ENCODE results near the gene EIF4B. TPM values are rescaled to one million over a fixed set of nuclear protein-coding genes. Genes with fewer than 3 reads are reported as not detected.

Gene EIF4B
- total and polyA plus RNA-seq, 3 experiments from 2014 or later = 114 to 660 (median 644) TPM

- Histone ChIP-seq H3K27me3 (ENCODE audit: insufficient read depth, low read length, poor library complexity, severe bottlenecking) (no peaks in the 10 kb centered on the region), H3K9me3 (ENCODE audit: low read length) (no peaks in the 10 kb centered on the region), H3K36me3 (ENCODE audit: insufficient read depth, low read length) (no peaks in the 10 kb centered on the region), H3K4me3 (ENCODE audit: low read length) (no peak overlapping the region), H3K4me1 (ENCODE audit: insufficient read depth, low read length) (peaks cover 7% of the 10 kb centered on the region), H3K27ac (ENCODE audit: low read depth, low read length) (no peak overlapping the region)
- no peaks in the 10 kb centered on the region for H3K27me3 Mint-ChIP-seq
- H3K9me3 Mint-ChIP-seq = no peaks in the 10 kb centered on the region
- peaks cover 0 to 2% (median 0%) of the 10 kb centered on the region in 3 donors for H3K36me3 Mint-ChIP-seq
- POLR2A ChIA-PET = interaction anchor here (0.5 kb wide), 1 partner anchor 18 kb away, joined by 5 read pairs; no protein-coding TSS in a partner anchor
- no peak overlapping the region for H3K4me3 Mint-ChIP-seq
- peaks cover 10 to 17% (median 13%) of the 10 kb centered on the region in 3 donors for H3K4me1 Mint-ChIP-seq
- peak overlapping the region in 1 of 8 donors; percentile 68 for H3K27ac Mint-ChIP-seq
- DNase-seq = no peak
- CTCF ChIA-PET = interaction anchor here (1.1 to 7.0 kb wide), 4 partner anchors 9 to 46 kb away, joined by 4 to 70 read pairs (median 6); partner anchors contain the start of gene EIF4B
Observed at GRCh38 chr12:53052419-53053217, 46.4 kb downstream of the EIF4B start.

- Mint-ChIP-seq H3K4me3 (peak overlapping the region; percentile 89 to 96 (median 93)), H3K27ac (peak overlapping the region; percentile 84 to 98 (median 92)), H3K36me3 (peaks cover 0 to 2% (median 0%) of the 10 kb centered on the region in 3 donors), H3K4me1 (peaks cover 10 to 15% (median 12%) of the 10 kb centered on the region in 3 donors), H3K27me3 (no peaks in the 10 kb centered on the region), H3K9me3 (no peaks in the 10 kb centered on the region)
- Histone ChIP-seq H3K4me3 (ENCODE audit: low read length) (peak overlapping the region; percentile 86), H3K27ac (ENCODE audit: low read depth, low read length) (peak overlapping the region; percentile 55), H3K4me1 (ENCODE audit: insufficient read depth, low read length) (peaks cover 7% of the 10 kb centered on the region), H3K9me3 (ENCODE audit: low read length) (no peaks in the 10 kb centered on the region), H3K36me3 (ENCODE audit: insufficient read depth, low read length) (no peaks in the 10 kb centered on the region), H3K27me3 (ENCODE audit: insufficient read depth, low read length, poor library complexity, severe bottlenecking) (no peaks in the 10 kb centered on the region)
- peak; percentile 44 to 75 (median 56) for DNase-seq
- POLR2A ChIA-PET = interaction anchor here (0.7 to 1.9 kb wide), 4 partner anchors 25 to 46 kb away, joined by 3 to 11 read pairs (median 8); partner anchors contain the start of gene SPRYD3
- CTCF ChIA-PET = interaction anchor here (0.7 to 7.0 kb wide), 12 partner anchors 10 to 307 kb away, joined by 3 to 70 read pairs (median 4); partner anchors contain the start of genes AAAS, EIF4B, SOAT2 and SPRYD3
Observed at GRCh38 chr12:53053218-53054111, 47.2 kb downstream of the EIF4B start.

- H3K9me3 Mint-ChIP-seq = no peaks in the 10 kb centered on the region
- H3K27me3 ChIP-seq (ENCODE audit: insufficient read depth, low read length, poor library complexity, severe bottlenecking) = no peaks in the 10 kb centered on the region
- peak overlapping the region; percentile 86 for H3K4me3 ChIP-seq (ENCODE audit: low read length)
- H3K27me3 Mint-ChIP-seq = no peaks in the 10 kb centered on the region
- H3K36me3 Mint-ChIP-seq = peaks cover 0 to 2% (median 0%) of the 10 kb centered on the region in 3 donors
- CTCF ChIA-PET = interaction anchor here (0.7 to 7.0 kb wide), 11 partner anchors 11 to 306 kb away, joined by 3 to 70 read pairs (median 5); partner anchors contain the start of genes AAAS, EIF4B, SOAT2 and SPRYD3
- peak overlapping the region; percentile 55 for H3K27ac ChIP-seq (ENCODE audit: low read depth, low read length)
- POLR2A ChIA-PET = interaction anchor here (0.7 to 1.9 kb wide), 5 partner anchors 9 to 45 kb away, joined by 3 to 11 read pairs (median 7); partner anchors contain the start of gene SPRYD3
- H3K36me3 ChIP-seq (ENCODE audit: insufficient read depth, low read length) = no peaks in the 10 kb centered on the region
- peak; percentile 91 to 96 (median 92) for DNase-seq
- peak overlapping the region; percentile 84 to 98 (median 92) for H3K27ac Mint-ChIP-seq
- no peaks in the 10 kb centered on the region for H3K9me3 ChIP-seq (ENCODE audit: low read length)
- peak overlapping the region; percentile 89 to 96 (median 93) for H3K4me3 Mint-ChIP-seq
- H3K4me1 ChIP-seq (ENCODE audit: insufficient read depth, low read length) = peaks cover 7% of the 10 kb centered on the region
- peaks cover 10 to 15% (median 12%) of the 10 kb centered on the region in 3 donors for H3K4me1 Mint-ChIP-seq
Observed at GRCh38 chr12:53054112-53054878, 48.0 kb downstream of the EIF4B start.

GRCh38 chr12:53055471-53056266 is 49.4 kb downstream of the EIF4B start:
- no peaks in the 10 kb centered on the region for H3K27me3 Mint-ChIP-seq
- no peaks in the 10 kb centered on the region for H3K36me3 ChIP-seq (ENCODE audit: insufficient read depth, low read length)
- H3K27me3 ChIP-seq (ENCODE audit: insufficient read depth, low read length, poor library complexity, severe bottlenecking) = no peaks in the 10 kb centered on the region
- peak overlapping the region in 2 of 8 donors; percentile 43 to 63 for H3K27ac Mint-ChIP-seq
- H3K4me1 ChIP-seq (ENCODE audit: insufficient read depth, low read length) = peaks cover 7% of the 10 kb centered on the region
- DNase-seq = no peak
- ChIA-PET CTCF (interaction anchor here (1.5 to 7.0 kb wide), 3 partner anchors 9 to 43 kb away, joined by 6 to 70 read pairs (median 6); no protein-coding TSS in a partner anchor), POLR2A (interaction anchor here (1.9 kb wide), 2 partner anchors 10 to 23 kb away, joined by 6 to 11 read pairs; partner anchors contain the start of gene SPRYD3)
- no peaks in the 10 kb centered on the region for H3K9me3 Mint-ChIP-seq
- peaks cover 10 to 15% (median 12%) of the 10 kb centered on the region in 3 donors for H3K4me1 Mint-ChIP-seq
- no peaks in the 10 kb centered on the region for H3K9me3 ChIP-seq (ENCODE audit: low read length)
- no peak overlapping the region for H3K4me3 ChIP-seq (ENCODE audit: low read length)
- H3K4me3 Mint-ChIP-seq = peak overlapping the region in 6 of 7 donors; percentile 41 to 88 (median 58)
- H3K27ac ChIP-seq (ENCODE audit: low read depth, low read length) = no peak overlapping the region
- peaks cover 0 to 2% (median 0%) of the 10 kb centered on the region in 3 donors for H3K36me3 Mint-ChIP-seq

- Mint-ChIP-seq H3K9me3 (no peaks in the 10 kb centered on the region), H3K4me3 (peak overlapping the region in 2 of 7 donors; percentile 10 to 50), H3K36me3 (peaks cover 0 to 2% (median 0%) of the 10 kb centered on the region in 3 donors), H3K4me1 (peaks cover 10 to 15% (median 14%) of the 10 kb centered on the region in 3 donors), H3K27me3 (no peaks in the 10 kb centered on the region), H3K27ac (peak overlapping the region in 3 of 8 donors; percentile 20 to 39 (median 38))
- Histone ChIP-seq H3K4me3 (ENCODE audit: low read length) (no peak overlapping the region), H3K27ac (ENCODE audit: low read depth, low read length) (no peak overlapping the region), H3K36me3 (ENCODE audit: insufficient read depth, low read length) (no peaks in the 10 kb centered on the region), H3K4me1 (ENCODE audit: insufficient read depth, low read length) (peaks cover 7% of the 10 kb centered on the region), H3K27me3 (ENCODE audit: insufficient read depth, low read length, poor library complexity, severe bottlenecking) (no peaks in the 10 kb centered on the region), H3K9me3 (ENCODE audit: low read length) (no peaks in the 10 kb centered on the region)
- POLR2A ChIA-PET = no interaction called here
- DNase-seq = no peak
- CTCF ChIA-PET = interaction anchor here (1.5 to 7.0 kb wide), 2 partner anchors 9 kb away, joined by 6 to 70 read pairs; no protein-coding TSS in a partner anchor
Observed at GRCh38 chr12:53056296-53056695, 50.0 kb downstream of the EIF4B start.

GRCh38 chr12:53056901-53057300 is 50.6 kb downstream of the EIF4B start:
- ChIA-PET CTCF (interaction anchor here (2.0 to 7.0 kb wide), 2 partner anchors 9 kb away, joined by 5 to 70 read pairs; no protein-coding TSS in a partner anchor), POLR2A (interaction anchor here (0.9 kb wide), 1 partner anchor 23 kb away, joined by 5 read pairs; the partner anchor contains the start of gene SPRYD3)
- no peak for DNase-seq
- no peaks in the 10 kb centered on the region for H3K27me3 Mint-ChIP-seq
- peaks cover 10 to 16% (median 15%) of the 10 kb centered on the region in 3 donors for H3K4me1 Mint-ChIP-seq
- H3K4me1 ChIP-seq (ENCODE audit: insufficient read depth, low read length) = peaks cover 7% of the 10 kb centered on the region
- H3K9me3 ChIP-seq (ENCODE audit: low read length) = no peaks in the 10 kb centered on the region
- H3K27ac ChIP-seq (ENCODE audit: low read depth, low read length) = no peak overlapping the region
- H3K4me3 Mint-ChIP-seq = no peak overlapping the region
- H3K36me3 ChIP-seq (ENCODE audit: insufficient read depth, low read length) = no peaks in the 10 kb centered on the region
- peaks cover 0 to 2% (median 0%) of the 10 kb centered on the region in 3 donors for H3K36me3 Mint-ChIP-seq
- no peak overlapping the region for H3K4me3 ChIP-seq (ENCODE audit: low read length)
- peak overlapping the region in 2 of 8 donors; percentile 9 to 20 for H3K27ac Mint-ChIP-seq
- no peaks in the 10 kb centered on the region for H3K9me3 Mint-ChIP-seq
- no peaks in the 10 kb centered on the region for H3K27me3 ChIP-seq (ENCODE audit: insufficient read depth, low read length, poor library complexity, severe bottlenecking)

Measured in CD8-positive, alpha-beta memory T cell (primary cell).